GM21529 (cell line): ENCODE data around the gene RPL23.
A peak's percentile ranks its signal among the peaks of the same experiment; 100 is the strongest.

Experiments used
- ATAC-seq: cut with Tn5 transposase; IDR thresholded peaks from one replicate; pipeline ENCODE4 v1.9.1; 2021; ENCODE audit not compliant: unreplicated experiment

The RPL23 gene

GRCh38 chr17:38885044-38885727 lies 31.7 kb upstream of the RPL23 start:
- no peak for ATAC-seq

- ATAC-seq = no peak
These were observed 30.3 kb upstream of the RPL23 start for GRCh38 chr17:38883592-38884526.

- ATAC-seq = no peak
These were observed 29.3 kb upstream of the RPL23 start for GRCh38 chr17:38882870-38883269.

GRCh38 chr17:38881600-38882191 lies 28.2 kb upstream of the RPL23 start:
- no peak for ATAC-seq

GRCh38 chr17:38879878-38880665 lies 26.6 kb upstream of the RPL23 start:
- no peak for ATAC-seq

GRCh38 chr17:38877130-38877851 lies 23.8 kb upstream of the RPL23 start:
- no peak for ATAC-seq

GRCh38 chr17:38875477-38876075 lies 22.1 kb upstream of the RPL23 start:
- no peak for ATAC-seq

- ATAC-seq = no peak
These were observed 21.2 kb upstream of the RPL23 start for GRCh38 chr17:38874505-38875400.

GRCh38 chr17:38873640-38874380 lies 20.3 kb upstream of the RPL23 start:
- ATAC-seq = no peak

GRCh38 chr17:38872671-38873385 lies 19.3 kb upstream of the RPL23 start:
- no peak for ATAC-seq

- no peak for ATAC-seq
These were observed 18.5 kb upstream of the RPL23 start for GRCh38 chr17:38872027-38872511.

- no peak for ATAC-seq
These were observed 17.9 kb upstream of the RPL23 start for GRCh38 chr17:38871247-38872015.

GRCh38 chr17:38870259-38871165 lies 17.0 kb upstream of the RPL23 start:
- ATAC-seq = peak; percentile 28

GRCh38 chr17:38869526-38870258 lies 16.2 kb upstream of the RPL23 start, which contains the start of gene LASP1:
LASP1 (plus strand) TSS chr17:38870058; CDS start chr17:38870190, 132 bp downstream.
- peak; percentile 35 for ATAC-seq
